Measurements from ENCODE around the gene RNF113A.

DNA sequence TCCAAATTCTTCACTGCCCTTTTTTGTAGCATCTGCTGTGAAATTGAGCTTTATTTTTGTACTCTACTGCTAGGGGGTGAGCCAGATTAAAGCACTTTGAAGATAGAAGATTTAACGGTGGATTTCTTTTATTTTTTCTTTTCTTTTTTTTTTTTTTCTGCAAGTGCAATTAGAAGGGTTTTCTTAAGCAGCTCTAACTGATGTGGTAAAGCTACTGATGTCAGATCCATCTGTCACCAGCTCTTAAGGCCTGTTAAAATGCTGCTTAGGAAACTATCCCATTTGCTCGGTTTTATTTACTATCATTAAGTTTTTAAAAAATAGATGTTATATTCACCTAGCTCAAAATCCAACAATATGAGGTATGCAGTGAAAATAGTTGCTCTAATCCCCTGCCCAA, 7.2 kb upstream of the RNF113A start:
- TF ChIP-seq CTCF (conservative IDR thresholded peaks at IDR 0.05) (no peak), EZH2 (IDR thresholded peaks at IDR 0.05; ENCODE audit: low read depth) (no peak)

Measured in PC-9 (cell line).